CD8-positive, alpha-beta memory T cell (primary cell): Measurements from ENCODE around the gene HAGHL. TPM values are rescaled to one million over a fixed set of nuclear protein-coding genes. Genes with fewer than 3 reads are reported as not detected.
"Not testable (repeated sequence)": the region's sequence is repeated elsewhere in the genome, so short reads cannot be mapped to it uniquely, and the experiment has no call there.

Experiments
- CTCF ChIA-PET: fragments of 350-600 bp; sonication (Branson Sonifier 250); formaldehyde crosslinking; loops from one replicate; lab custom pipeline; 2021; ENCODE audit warnings: antibody characterized with exemption; lab: Charles Lee
- POLR2A ChIA-PET: fragments of 350-600 bp; sonication (Branson Sonifier 250); formaldehyde crosslinking; loops from one replicate; lab custom pipeline; 2021; ENCODE audit warnings: antibody characterized with exemption; lab: Charles Lee
- DNase-seq, 5 donors: peaks; one replicate each; pipeline versions ENCODE4 v3.0.0 to v3.0.0-alpha.2; 2020 to 2022; ENCODE audit warnings: mixed read lengths in 1 of 5
- H3K27ac ChIP-seq: one replicate; pipeline ENCODE4 v1.7.0; 2013; ENCODE audit warnings: low read depth, mild to moderate bottlenecking, low read length, moderate library complexity
- H3K27me3 ChIP-seq: 2 replicates; pipeline ENCODE4 v1.7.0; 2013; ENCODE audit warnings: low read length, mild to moderate bottlenecking; ENCODE audit not compliant: insufficient read depth, poor library complexity, severe bottlenecking
- H3K36me3 ChIP-seq: 2 replicates; pipeline ENCODE4 v1.7.0; 2013; ENCODE audit warnings: mild to moderate bottlenecking, low read length, moderate library complexity; ENCODE audit not compliant: insufficient read depth
- H3K4me1 ChIP-seq: 2 replicates; pipeline ENCODE4 v1.7.0; 2013; ENCODE audit warnings: mild to moderate bottlenecking, low read length, moderate library complexity; ENCODE audit not compliant: insufficient read depth
- H3K4me3 ChIP-seq: 2 replicates; pipeline ENCODE4 v1.7.0; 2013; ENCODE audit warnings: mild to moderate bottlenecking, low read length
- H3K9me3 ChIP-seq: 2 replicates; pipeline ENCODE4 v1.7.0; 2013; ENCODE audit warnings: mild to moderate bottlenecking, low read length
- H3K27ac Mint-ChIP-seq, 8 donors: one replicate each; pipeline ENCODE4 v1.8.0; 2020 to 2021; ENCODE audit warnings: mixed read lengths in 8 of 8, mild to moderate bottlenecking in 6 of 8, inconsistent platforms in 3 of 8, moderate library complexity in 3 of 8
- H3K27me3 Mint-ChIP-seq, 2 donors: one replicate each; pipeline ENCODE4 v1.8.0; 2020 to 2021; ENCODE audit warnings: mixed read lengths in 2 of 2, mild to moderate bottlenecking in 1 of 2, moderate library complexity in 1 of 2
- H3K36me3 Mint-ChIP-seq, 3 donors: one replicate each; pipeline ENCODE4 v1.8.0; 2020 to 2021; ENCODE audit warnings: mixed read lengths in 3 of 3, inconsistent platforms in 1 of 3, mild to moderate bottlenecking in 1 of 3
- H3K4me1 Mint-ChIP-seq, 3 donors: one replicate each; pipeline ENCODE4 v1.8.0; 2020 to 2021; ENCODE audit warnings: mixed read lengths in 3 of 3, inconsistent platforms in 1 of 3, mild to moderate bottlenecking in 1 of 3
- H3K4me3 Mint-ChIP-seq, 7 donors: one replicate each; pipeline ENCODE4 v1.8.0; 2020 to 2021; ENCODE audit warnings: mixed read lengths in 7 of 7, mild to moderate bottlenecking in 6 of 7, moderate library complexity in 4 of 7, inconsistent platforms in 2 of 7
- H3K9me3 Mint-ChIP-seq, 5 donors: one replicate each; pipeline ENCODE4 v1.8.0; 2020 to 2022; ENCODE audit warnings: mixed read lengths in 5 of 5, mild to moderate bottlenecking in 3 of 5, moderate library complexity in 2 of 5, inconsistent platforms in 1 of 5
- polyA plus RNA-seq: library from polyadenylated mRNA; unstranded; fragments of 300-500 nt; fragmentation: Illumina TruSeq; gene quantifications from one replicate; pipeline ENCODE4 v1.2.3, GENCODE V29; 2021
- total RNA-seq, 2 experiments: library from RNA; stranded (reverse); gene quantifications; one replicate each; pipeline ENCODE4 v1.2.3, GENCODE V29; 2021

The HAGHL gene
- total and polyA plus RNA-seq, 3 experiments from 2014 or later, result 10.7 to 35.6 (median 31.5) TPM

GRCh38 chr16:740764-741505, 14.0 kb downstream of the HAGHL start, which contains the start of gene CIAO3:
CIAO3 (minus strand) TSS chr16:740997; CDS start chr16:740985, 12 bp downstream.
- peak within 1 kb of the TSS; percentile 71 for H3K4me3 ChIP-seq
- Mint-ChIP-seq H3K4me3 (peak within 1 kb of the TSS; percentile 71 to 92 (median 81)), H3K27me3 (no peaks in the 10 kb centered on the region), H3K9me3 (no peaks in the 10 kb centered on the region), H3K4me1 (peaks cover 0 to 15% (median 1%) of the 10 kb centered on the region in 3 donors), H3K36me3 (peaks cover 0 to 26% (median 0%) of the 10 kb centered on the region in 3 donors), H3K27ac (peak within 1 kb of the TSS in 5 of 8 donors; percentile 45 to 87 (median 57))
- CTCF ChIA-PET, result interaction anchor here (0.6 to 18.9 kb wide), 13 partner anchors 9 to 65 kb away, joined by 3 to 332 read pairs (median 4); partner anchors contain the start of genes ANTKMT, CCDC78, CHTF18 and HAGHL
- peak within 1 kb of the TSS; percentile 78 for H3K27ac ChIP-seq
- H3K27me3 ChIP-seq, result no peaks in the 10 kb centered on the region
- POLR2A ChIA-PET, result interaction anchor here (0.7 to 2.3 kb wide), 6 partner anchors 13 to 46 kb away, joined by 3 to 9 read pairs (median 4); partner anchors contain the start of genes ANTKMT, CCDC78 and METRN
- DNase-seq, result peak; percentile 86 to 95 (median 89)
- peaks cover 10% of the 10 kb centered on the region for H3K4me1 ChIP-seq
- peaks cover 5% of the 10 kb centered on the region for H3K36me3 ChIP-seq
- H3K9me3 ChIP-seq, result no peaks in the 10 kb centered on the region

DNA sequence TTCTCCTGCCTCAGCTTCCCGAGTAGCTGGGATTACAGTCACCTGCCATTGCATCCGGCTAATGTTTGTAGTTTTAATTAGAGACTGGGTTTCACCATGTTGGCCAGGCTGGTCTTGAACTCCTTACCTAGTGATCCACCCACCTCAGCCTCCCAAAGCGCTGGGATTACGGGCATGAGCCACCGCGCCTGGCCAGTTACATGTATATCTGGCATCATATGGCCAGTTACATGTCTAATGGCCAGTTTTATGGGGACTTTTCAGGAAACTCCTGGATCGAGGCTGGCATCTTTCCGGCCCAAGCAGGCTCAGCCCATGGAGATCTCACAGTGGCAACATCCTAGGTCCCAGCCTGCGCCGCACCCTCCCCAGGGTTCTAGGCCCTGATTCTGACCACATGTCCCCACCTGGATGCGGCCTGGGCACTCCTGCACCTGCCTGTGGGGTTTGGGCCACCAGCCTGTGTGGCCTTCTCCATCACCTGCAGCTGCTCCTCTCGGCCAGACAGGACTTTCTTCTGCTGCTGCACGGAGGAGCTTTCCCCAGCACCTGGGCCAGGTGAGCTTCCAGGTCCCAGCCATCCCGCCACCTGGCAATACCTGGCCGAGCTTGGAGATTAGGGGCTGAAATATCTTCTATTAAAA, 15.2 kb downstream of the HAGHL start:
- no peaks in the 10 kb centered on the region for H3K9me3 ChIP-seq
- H3K9me3 Mint-ChIP-seq, result no peaks in the 10 kb centered on the region
- ChIA-PET POLR2A (no interaction called here), CTCF (interaction anchor here (1.0 to 18.9 kb wide), 6 partner anchors 8 to 30 kb away, joined by 3 to 332 read pairs (median 6); partner anchors contain the start of genes ANTKMT, CCDC78, HAGHL and METRN)
- peaks cover 0 to 14% (median 0%) of the 10 kb centered on the region in 3 donors for H3K36me3 Mint-ChIP-seq
- peaks cover 10% of the 10 kb centered on the region for H3K4me1 ChIP-seq
- peaks cover 3% of the 10 kb centered on the region for H3K36me3 ChIP-seq
- H3K4me3 Mint-ChIP-seq, result peak overlapping the region in 6 of 7 donors; percentile 34 to 85 (median 72)
- peak overlapping the region in 3 of 8 donors; percentile 32 to 87 (median 45) for H3K27ac Mint-ChIP-seq
- DNase-seq, result no peak
- no peak overlapping the region for H3K4me3 ChIP-seq
- H3K27ac ChIP-seq, result no peak overlapping the region
- H3K27me3 Mint-ChIP-seq, result no peaks in the 10 kb centered on the region
- peaks cover 0 to 15% (median 1%) of the 10 kb centered on the region in 3 donors for H3K4me1 Mint-ChIP-seq
- no peaks in the 10 kb centered on the region for H3K27me3 ChIP-seq

- H3K27me3 ChIP-seq, H3K9me3 Mint-ChIP-seq, H3K4me1 ChIP-seq, DNase-seq, H3K4me3 ChIP-seq, H3K9me3 ChIP-seq, POLR2A ChIA-PET, H3K27ac Mint-ChIP-seq, H3K36me3 Mint-ChIP-seq, H3K36me3 ChIP-seq, H3K27ac ChIP-seq, H3K27me3 Mint-ChIP-seq: not testable (repeated sequence)
- H3K4me1 Mint-ChIP-seq, result peaks cover 0 to 15% (median 1%) of the 10 kb centered on the region in 3 donors
- H3K4me3 Mint-ChIP-seq, result peak overlapping the region in 1 of 7 donors; percentile 23
- CTCF ChIA-PET, result interaction anchor here (1.4 to 18.9 kb wide), 2 partner anchors 12 to 26 kb away, joined by 4 to 332 read pairs; partner anchors contain the start of genes ANTKMT, CCDC78, HAGHL and METRN
Measured at GRCh38 chr16:742894-743293, 16.0 kb downstream of the HAGHL start.

DNA sequence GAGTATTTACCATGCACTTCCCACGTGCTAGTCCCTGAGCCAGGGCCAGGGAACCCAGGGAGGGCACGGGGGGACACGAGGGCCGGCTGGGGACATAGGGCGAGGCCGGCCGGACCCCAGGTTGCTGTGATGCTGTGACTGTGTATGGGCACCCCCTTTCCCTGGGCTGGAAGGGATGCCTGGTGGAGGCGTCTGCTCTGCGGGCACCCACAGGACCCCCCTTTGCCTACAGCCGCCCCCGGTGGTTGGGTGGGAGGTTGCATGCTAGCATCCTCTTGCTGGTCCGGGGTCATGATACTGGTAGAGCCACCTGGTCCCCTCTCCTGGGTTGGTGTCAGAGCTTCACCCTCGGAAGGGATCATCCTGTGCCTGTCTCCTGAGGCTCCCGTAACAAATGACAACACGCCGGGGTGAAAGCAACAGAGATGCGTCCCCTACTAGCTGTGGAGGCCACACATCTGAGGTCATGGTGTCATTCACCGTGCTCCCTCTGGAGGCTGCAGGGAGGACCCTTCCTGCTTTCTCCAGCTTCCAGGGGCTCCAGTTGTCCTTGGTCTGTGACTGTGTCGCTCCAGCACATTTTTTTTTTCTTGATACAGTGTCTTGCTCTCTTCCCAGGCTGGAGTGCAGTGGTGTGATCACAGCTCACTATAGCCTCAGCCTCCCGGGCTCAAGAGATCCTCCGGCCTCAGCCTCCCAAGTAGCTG, 17.0 kb downstream of the HAGHL start:
- no peak for DNase-seq
- Histone ChIP-seq H3K4me3 (no peak overlapping the region), H3K27me3 (no peaks in the 10 kb centered on the region), H3K36me3 (no peaks in the 10 kb centered on the region), H3K27ac (no peak overlapping the region), H3K9me3 (no peaks in the 10 kb centered on the region), H3K4me1 (peaks cover 10% of the 10 kb centered on the region)
- H3K27me3 Mint-ChIP-seq, result no peaks in the 10 kb centered on the region
- H3K4me3 Mint-ChIP-seq, result peak overlapping the region in 1 of 7 donors; percentile 44
- ChIA-PET CTCF (interaction anchor here (0.7 to 18.9 kb wide), 5 partner anchors 13 to 1202 kb away, joined by 3 to 332 read pairs (median 3); partner anchors contain the start of genes ANTKMT, CCDC78, HAGHL and METRN), POLR2A (no interaction called here)
- H3K36me3 Mint-ChIP-seq, result peaks cover 0 to 6% (median 0%) of the 10 kb centered on the region in 3 donors
- no peak overlapping the region for H3K27ac Mint-ChIP-seq
- no peaks in the 10 kb centered on the region for H3K9me3 Mint-ChIP-seq
- H3K4me1 Mint-ChIP-seq, result peaks cover 0 to 15% (median 1%) of the 10 kb centered on the region in 3 donors

- H3K9me3 ChIP-seq, result no peaks in the 10 kb centered on the region
- Mint-ChIP-seq H3K4me3 (no peak overlapping the region), H3K27me3 (no peaks in the 10 kb centered on the region), H3K27ac (no peak overlapping the region), H3K36me3 (no peaks in the 10 kb centered on the region), H3K9me3 (no peaks in the 10 kb centered on the region), H3K4me1 (peaks cover 0 to 3% (median 0%) of the 10 kb centered on the region in 3 donors)
- ChIA-PET CTCF (interaction anchor here (18.9 kb wide), 1 partner anchor 28 kb away, joined by 332 read pairs; the partner anchor contains the start of genes ANTKMT, CCDC78, HAGHL and METRN), POLR2A (no interaction called here)
- no peak overlapping the region for H3K4me3 ChIP-seq
- no peaks in the 10 kb centered on the region for H3K36me3 ChIP-seq
- no peaks in the 10 kb centered on the region for H3K4me1 ChIP-seq
- no peaks in the 10 kb centered on the region for H3K27me3 ChIP-seq
- no peak for DNase-seq
- H3K27ac ChIP-seq, result no peak overlapping the region
Measured at GRCh38 chr16:745739-746138, 18.8 kb downstream of the HAGHL start.

GRCh38 chr16:746637-747036, 19.7 kb downstream of the HAGHL start:
- Histone ChIP-seq H3K9me3 (no peaks in the 10 kb centered on the region), H3K27me3 (no peaks in the 10 kb centered on the region), H3K4me3 (no peak overlapping the region), H3K4me1 (no peaks in the 10 kb centered on the region), H3K36me3 (no peaks in the 10 kb centered on the region), H3K27ac (no peak overlapping the region)
- no peak overlapping the region for H3K27ac Mint-ChIP-seq
- H3K27me3 Mint-ChIP-seq, result peaks cover 0 to 2% of the 10 kb centered on the region in 2 donors
- H3K36me3 Mint-ChIP-seq, result no peaks in the 10 kb centered on the region
- CTCF ChIA-PET, result interaction anchor here (1.1 kb wide), 1 partner anchor 34 kb away, joined by 3 read pairs; no protein-coding TSS in a partner anchor
- H3K9me3 Mint-ChIP-seq, result no peaks in the 10 kb centered on the region
- H3K4me1 Mint-ChIP-seq, result no peaks in the 10 kb centered on the region
- POLR2A ChIA-PET, result no interaction called here
- H3K4me3 Mint-ChIP-seq, result no peak overlapping the region
- no peak for DNase-seq

- H3K27me3 ChIP-seq, result no peaks in the 10 kb centered on the region
- H3K27ac Mint-ChIP-seq, result no peak overlapping the region
- H3K9me3 Mint-ChIP-seq, result no peaks in the 10 kb centered on the region
- no peak for DNase-seq
- no peaks in the 10 kb centered on the region for H3K36me3 Mint-ChIP-seq
- H3K36me3 ChIP-seq, result no peaks in the 10 kb centered on the region
- H3K4me3 Mint-ChIP-seq, result no peak overlapping the region
- ChIA-PET CTCF (no interaction called here), POLR2A (no interaction called here)
- no peaks in the 10 kb centered on the region for H3K9me3 ChIP-seq
- H3K4me1 Mint-ChIP-seq, result no peaks in the 10 kb centered on the region
- peaks cover 0 to 2% of the 10 kb centered on the region in 2 donors for H3K27me3 Mint-ChIP-seq
- H3K4me1 ChIP-seq, result no peaks in the 10 kb centered on the region
- H3K4me3 ChIP-seq, result no peak overlapping the region
- no peak overlapping the region for H3K27ac ChIP-seq
Measured at GRCh38 chr16:747978-748746, 21.3 kb downstream of the HAGHL start.
